ENCODE results near the gene NOC2L.
"Not testable (repeated sequence)": the region's sequence is repeated elsewhere in the genome, so short reads cannot be mapped to it uniquely, and the experiment has no call there.

Gene NOC2L

DNA sequence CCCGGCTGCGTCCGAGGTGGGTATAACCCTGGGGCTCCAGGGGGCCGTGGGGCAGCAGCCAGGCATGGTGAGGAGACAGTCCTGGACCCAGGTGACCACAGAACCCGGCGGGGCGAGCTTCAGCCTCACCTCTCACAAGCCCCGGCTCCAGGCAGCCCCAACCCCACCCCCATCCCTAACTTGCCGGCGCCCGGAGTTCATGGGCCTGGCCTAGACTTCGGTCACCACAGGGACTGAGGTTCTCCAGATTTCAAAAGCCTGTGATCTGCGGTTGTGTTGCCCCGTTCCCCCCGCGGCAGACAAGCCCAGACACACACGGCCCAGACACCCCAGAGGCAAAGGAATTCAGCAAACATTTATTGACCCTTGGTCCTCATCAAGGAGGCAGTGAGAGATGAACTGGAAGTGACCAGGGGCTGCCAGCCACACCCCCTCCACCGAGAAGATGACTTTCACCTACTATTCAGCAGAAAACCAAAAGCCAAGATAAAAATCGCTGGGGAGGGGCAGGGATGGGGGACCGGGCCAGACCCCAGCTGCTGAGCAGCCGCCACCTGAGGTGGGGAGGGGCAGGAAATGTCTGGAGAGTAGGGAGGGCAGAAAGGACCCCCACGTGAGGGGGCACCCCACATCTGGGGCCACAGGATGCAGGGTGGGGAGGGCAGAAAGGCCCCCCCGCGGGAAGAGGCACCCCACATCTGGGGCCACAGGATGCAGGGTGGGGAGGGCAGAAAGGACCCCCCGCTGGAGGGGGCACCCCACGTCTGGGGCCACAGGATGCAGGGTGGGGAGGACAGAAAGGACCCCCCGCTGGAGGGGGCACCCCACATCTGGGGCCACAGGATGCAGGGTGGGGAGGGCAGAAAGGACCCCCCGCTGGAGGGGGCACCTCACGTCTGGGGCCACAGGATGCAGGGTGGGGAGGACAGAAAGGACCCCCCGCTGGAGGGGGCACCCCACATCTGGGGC lies 36.9 kb upstream of the NOC2L start:
- Histone ChIP-seq H3K4me2 (ENCODE audit: low read depth, low read length) (no peak overlapping the region), H3F3A (ENCODE audit: insufficient read depth, low read length) (no peaks in the 10 kb centered on the region), H2AFZ (ENCODE audit: low read length) (no peak overlapping the region), H3K79me2 (ENCODE audit: low read length) (no peaks in the 10 kb centered on the region), H3K9ac (ENCODE audit: low read length) (no peak overlapping the region), H3K4me1 (ENCODE audit: low read length) (no peaks in the 10 kb centered on the region), H3K4me3 (ENCODE audit: low read length) (no peak overlapping the region), H3K27ac (ENCODE audit: low read length) (no peak overlapping the region), H3K27me3 (replicated peaks; ENCODE audit: insufficient read depth, low read length) (peaks cover 81% of the 10 kb centered on the region), H3K9me3 (replicated peaks; ENCODE audit: insufficient read depth, low read length) (no peaks in the 10 kb centered on the region), H3K9me2 (replicated peaks; ENCODE audit: insufficient read depth, low read length) (no peaks in the 10 kb centered on the region), H3K36me3 (replicated peaks; ENCODE audit: insufficient read depth, low read length) (no peaks in the 10 kb centered on the region), H4K20me1 (ENCODE audit: insufficient read depth, low read length) (no peaks in the 10 kb centered on the region)
- TF ChIP-seq EZH2 (optimal IDR thresholded peaks at IDR 0.05; ENCODE audit: low read depth, low read length), result no peak
- TF ChIP-seq, protein P1, sequence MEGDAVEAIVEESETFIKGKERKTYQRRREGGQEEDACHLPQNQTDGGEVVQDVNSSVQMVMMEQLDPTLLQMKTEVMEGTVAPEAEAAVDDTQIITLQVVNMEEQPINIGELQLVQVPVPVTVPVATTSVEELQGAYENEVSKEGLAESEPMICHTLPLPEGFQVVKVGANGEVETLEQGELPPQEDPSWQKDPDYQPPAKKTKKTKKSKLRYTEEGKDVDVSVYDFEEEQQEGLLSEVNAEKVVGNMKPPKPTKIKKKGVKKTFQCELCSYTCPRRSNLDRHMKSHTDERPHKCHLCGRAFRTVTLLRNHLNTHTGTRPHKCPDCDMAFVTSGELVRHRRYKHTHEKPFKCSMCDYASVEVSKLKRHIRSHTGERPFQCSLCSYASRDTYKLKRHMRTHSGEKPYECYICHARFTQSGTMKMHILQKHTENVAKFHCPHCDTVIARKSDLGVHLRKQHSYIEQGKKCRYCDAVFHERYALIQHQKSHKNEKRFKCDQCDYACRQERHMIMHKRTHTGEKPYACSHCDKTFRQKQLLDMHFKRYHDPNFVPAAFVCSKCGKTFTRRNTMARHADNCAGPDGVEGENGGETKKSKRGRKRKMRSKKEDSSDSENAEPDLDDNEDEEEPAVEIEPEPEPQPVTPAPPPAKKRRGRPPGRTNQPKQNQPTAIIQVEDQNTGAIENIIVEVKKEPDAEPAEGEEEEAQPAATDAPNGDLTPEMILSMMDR (IDR thresholded peaks at IDR 0.05; ENCODE audit: low read length), result no peak
- TF ChIP-seq EZH2phosphoT487 (IDR thresholded peaks at IDR 0.05; ENCODE audit: low read length), result no peak
- no peak for DNase-seq

DNA sequence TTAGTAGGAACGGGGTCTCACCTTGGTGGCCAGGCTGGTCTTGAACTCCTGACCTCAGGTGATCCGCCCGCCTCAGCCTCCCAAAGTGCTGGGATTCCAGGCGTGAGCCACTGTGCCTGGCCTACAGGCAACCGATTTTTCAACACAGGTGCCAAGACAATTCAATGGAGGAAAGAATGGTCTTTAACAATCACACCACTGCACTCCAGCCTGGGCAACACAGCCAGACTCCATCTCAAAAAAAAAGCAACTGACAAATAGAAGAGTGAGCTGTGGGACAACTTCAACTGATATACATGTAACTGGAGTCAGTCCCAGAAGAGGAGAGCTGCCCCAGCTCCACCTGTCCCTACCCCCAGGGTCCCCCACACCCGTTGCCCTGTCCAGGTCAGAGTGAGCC lies 35.5 kb upstream of the NOC2L start:
- not testable (repeated sequence) for H3F3A ChIP-seq (ENCODE audit: insufficient read depth, low read length); H4K20me1 ChIP-seq (ENCODE audit: insufficient read depth, low read length); H3K4me1 ChIP-seq (ENCODE audit: low read length); H3K79me2 ChIP-seq (ENCODE audit: low read length); DNase-seq; H3K4me3 ChIP-seq (ENCODE audit: low read length); H3K9ac ChIP-seq (ENCODE audit: low read length); H3K9me3 ChIP-seq (replicated peaks; ENCODE audit: insufficient read depth, low read length); H3K27ac ChIP-seq (ENCODE audit: low read length); H2AFZ ChIP-seq (ENCODE audit: low read length); H3K36me3 ChIP-seq (replicated peaks; ENCODE audit: insufficient read depth, low read length); H3K9me2 ChIP-seq (replicated peaks; ENCODE audit: insufficient read depth, low read length); H3K4me2 ChIP-seq (ENCODE audit: low read depth, low read length)
- peaks cover 86% of the 10 kb centered on the region for H3K27me3 ChIP-seq (replicated peaks; ENCODE audit: insufficient read depth, low read length)

DNA sequence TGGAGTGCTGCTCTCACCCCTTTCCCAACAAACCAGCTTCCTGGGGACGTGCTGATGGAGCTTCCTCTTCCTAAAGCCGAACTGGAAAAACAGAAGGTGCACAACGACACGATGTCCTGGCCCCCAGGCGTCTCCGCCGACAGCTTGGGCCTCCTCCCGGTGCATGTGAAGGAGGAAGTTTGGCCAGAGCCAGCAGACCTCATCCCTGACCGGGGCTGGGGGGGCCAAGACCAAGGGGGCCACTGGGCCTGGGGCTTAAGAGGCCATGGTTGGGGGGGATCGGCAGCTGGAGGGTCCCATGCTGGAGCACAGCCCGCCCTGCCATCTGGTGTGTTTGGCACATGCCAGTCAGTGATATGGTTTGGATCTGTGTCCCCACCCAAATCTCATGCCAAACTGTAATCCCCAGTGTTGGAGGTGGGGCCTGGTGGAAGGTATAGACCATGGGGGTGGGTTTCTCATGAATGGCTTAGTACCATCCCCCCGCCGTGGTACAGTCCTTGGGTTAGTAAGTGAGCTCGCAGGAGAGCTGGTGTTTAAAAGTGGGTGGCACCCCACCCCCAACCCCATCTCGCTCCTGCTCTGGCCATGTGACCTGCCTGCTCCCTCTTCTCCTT lies 34.4 kb upstream of the NOC2L start:
- H2AFZ ChIP-seq (ENCODE audit: low read length), result no peak overlapping the region
- DNase-seq, result no peak
- no peaks in the 10 kb centered on the region for H3K36me3 ChIP-seq (replicated peaks; ENCODE audit: insufficient read depth, low read length)
- no peaks in the 10 kb centered on the region for H3F3A ChIP-seq (ENCODE audit: insufficient read depth, low read length)
- TF ChIP-seq EZH2 (optimal IDR thresholded peaks at IDR 0.05; ENCODE audit: low read depth, low read length) (no peak), EZH2phosphoT487 (IDR thresholded peaks at IDR 0.05; ENCODE audit: low read length) (no peak)
- TF ChIP-seq, protein P1 (IDR thresholded peaks at IDR 0.05; ENCODE audit: low read length), result no peak
- H4K20me1 ChIP-seq (ENCODE audit: insufficient read depth, low read length), result no peaks in the 10 kb centered on the region
- no peaks in the 10 kb centered on the region for H3K9me3 ChIP-seq (replicated peaks; ENCODE audit: insufficient read depth, low read length)
- no peak overlapping the region for H3K4me2 ChIP-seq (ENCODE audit: low read depth, low read length)
- H3K9ac ChIP-seq (ENCODE audit: low read length), result no peak overlapping the region
- H3K4me1 ChIP-seq (ENCODE audit: low read length), result no peaks in the 10 kb centered on the region
- H3K27ac ChIP-seq (ENCODE audit: low read length), result no peak overlapping the region
- H3K79me2 ChIP-seq (ENCODE audit: low read length), result no peaks in the 10 kb centered on the region
- peaks cover 90% of the 10 kb centered on the region for H3K27me3 ChIP-seq (replicated peaks; ENCODE audit: insufficient read depth, low read length)
- no peaks in the 10 kb centered on the region for H3K9me2 ChIP-seq (replicated peaks; ENCODE audit: insufficient read depth, low read length)
- H3K4me3 ChIP-seq (ENCODE audit: low read length), result no peak overlapping the region

DNA sequence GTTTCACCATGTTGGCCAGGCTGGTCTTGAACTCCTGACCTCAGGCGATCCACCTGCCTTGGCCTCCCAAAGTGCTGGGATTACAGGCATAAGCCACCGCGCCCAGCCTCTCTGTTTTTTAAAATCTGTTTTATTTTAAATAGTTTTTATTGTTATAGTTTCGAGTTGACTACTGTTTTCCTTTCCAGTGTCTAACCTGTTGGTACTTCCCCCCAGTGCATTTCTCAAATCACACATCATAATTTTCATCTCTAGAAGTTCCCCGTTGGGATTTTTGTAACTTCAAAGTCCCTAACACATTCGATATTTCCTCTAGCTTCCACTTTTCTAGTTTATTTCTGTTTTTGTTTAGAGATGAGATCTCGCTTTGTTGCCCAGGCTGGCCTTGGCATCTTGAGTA lies 33.3 kb upstream of the NOC2L start:
- Histone ChIP-seq H3K27ac (ENCODE audit: low read length) (no peak overlapping the region), H4K20me1 (ENCODE audit: insufficient read depth, low read length) (no peaks in the 10 kb centered on the region), H3K79me2 (ENCODE audit: low read length) (no peaks in the 10 kb centered on the region), H3K4me1 (ENCODE audit: low read length) (no peaks in the 10 kb centered on the region), H3K4me3 (ENCODE audit: low read length) (no peak overlapping the region), H3K9me3 (replicated peaks; ENCODE audit: insufficient read depth, low read length) (no peaks in the 10 kb centered on the region), H2AFZ (ENCODE audit: low read length) (no peak overlapping the region), H3K9ac (ENCODE audit: low read length) (no peak overlapping the region), H3K4me2 (ENCODE audit: low read depth, low read length) (no peak overlapping the region), H3K36me3 (replicated peaks; ENCODE audit: insufficient read depth, low read length) (no peaks in the 10 kb centered on the region), H3F3A (ENCODE audit: insufficient read depth, low read length) (no peaks in the 10 kb centered on the region), H3K9me2 (replicated peaks; ENCODE audit: insufficient read depth, low read length) (no peaks in the 10 kb centered on the region), H3K27me3 (replicated peaks; ENCODE audit: insufficient read depth, low read length) (peaks cover 90% of the 10 kb centered on the region)
- TF ChIP-seq, protein P1 (IDR thresholded peaks at IDR 0.05; ENCODE audit: low read length), result no peak
- TF ChIP-seq EZH2phosphoT487 (IDR thresholded peaks at IDR 0.05; ENCODE audit: low read length) (no peak), EZH2 (optimal IDR thresholded peaks at IDR 0.05; ENCODE audit: low read depth, low read length) (no peak)
- no peak for DNase-seq
